Skin of body (tissue), 2 donors: ENCODE results near the gene UBAC2. TPM values are rescaled to one million over a fixed set of nuclear protein-coding genes. Genes with fewer than 3 reads are reported as not detected.
"Not testable (repeated sequence)": the region's sequence is repeated elsewhere in the genome, so short reads cannot be mapped to it uniquely, and the experiment has no call there.

Experiments used
- DNase-seq: peaks from one replicate; lab custom pipeline; 2025; lab: John Stamatoyannopoulos, UW
- total RNA-seq: library from RNA; depleted of rRNA; stranded (reverse); fragments of >200 nt; gene quantifications from one replicate; pipeline ENCODE4 v1.2.3, GENCODE V29; 2014

The UBAC2 gene
- total RNA-seq, 1 donor from 2014 or later: 57.1 TPM

DNA sequence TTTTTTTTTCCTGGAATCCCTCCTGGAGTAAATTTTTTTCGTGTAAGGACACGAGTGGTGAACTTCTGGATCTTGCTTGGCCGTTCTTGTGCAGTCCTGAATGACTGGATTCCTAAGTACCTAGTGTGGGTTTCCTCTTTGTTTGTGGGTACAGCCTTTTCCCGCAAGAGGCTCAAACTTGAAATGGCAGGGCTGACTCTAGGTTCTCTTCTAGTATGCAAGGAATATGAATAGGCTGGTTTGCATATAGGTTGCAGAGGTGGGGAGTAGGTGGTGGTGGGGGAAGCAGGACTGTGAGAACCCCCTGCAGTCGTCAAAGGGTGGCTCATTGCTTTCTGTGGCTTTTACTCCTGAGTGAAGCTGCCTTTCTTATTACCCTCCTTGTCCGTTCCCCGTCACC is 13.6 kb downstream of the UBAC2 start:
- no peak for DNase-seq

DNA sequence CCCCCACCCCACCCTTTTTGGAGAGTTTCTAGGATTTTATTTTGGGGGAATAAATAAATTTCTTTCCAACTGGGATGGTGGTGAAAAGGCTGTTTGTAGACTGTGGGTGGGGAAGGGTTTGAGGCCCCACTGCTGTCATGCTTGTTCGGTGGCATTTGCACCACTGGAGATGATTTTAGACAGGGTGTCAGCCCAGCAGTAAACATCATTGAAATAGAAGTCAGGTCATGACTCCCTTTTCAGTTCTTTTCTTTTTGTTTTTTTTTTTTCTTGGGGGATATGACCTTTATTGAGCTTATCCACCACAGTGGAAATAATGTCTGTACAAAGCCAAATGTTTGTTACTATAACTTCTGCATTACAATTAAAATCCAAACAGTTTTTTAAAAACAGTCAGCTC is 14.1 kb downstream of the UBAC2 start:
- DNase-seq: no peak

DNA sequence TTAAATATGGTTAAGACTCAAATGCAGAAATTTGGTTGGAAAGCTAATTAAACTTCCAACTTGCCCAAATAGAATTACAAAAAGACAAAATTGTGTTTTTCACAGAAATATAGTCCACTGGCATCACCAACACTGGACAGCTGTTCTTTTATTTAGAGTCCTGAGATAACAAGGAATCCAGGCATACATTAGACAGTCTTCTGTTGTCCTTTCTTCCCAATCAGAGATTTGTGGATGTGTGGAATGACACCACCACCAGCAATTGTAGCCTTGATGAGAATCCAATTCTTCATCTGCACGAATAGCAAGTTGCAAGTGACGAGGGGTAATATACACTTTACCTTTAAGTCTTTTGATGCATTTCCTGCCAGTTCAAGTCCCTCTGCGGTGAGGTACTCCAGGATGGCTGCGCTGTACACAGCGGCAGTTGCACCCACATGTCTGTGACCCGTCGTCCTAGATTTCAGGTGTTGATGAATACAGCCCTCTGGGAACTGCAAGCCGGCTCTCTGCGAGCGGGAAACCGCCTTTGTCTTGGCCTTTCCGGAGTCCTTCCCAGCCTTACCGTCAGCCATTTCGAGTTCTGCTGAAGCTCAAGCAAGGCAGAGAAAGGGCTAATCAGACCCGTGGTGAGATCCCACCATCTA is 14.7 kb downstream of the UBAC2 start:
- DNase-seq: no peak

DNA sequence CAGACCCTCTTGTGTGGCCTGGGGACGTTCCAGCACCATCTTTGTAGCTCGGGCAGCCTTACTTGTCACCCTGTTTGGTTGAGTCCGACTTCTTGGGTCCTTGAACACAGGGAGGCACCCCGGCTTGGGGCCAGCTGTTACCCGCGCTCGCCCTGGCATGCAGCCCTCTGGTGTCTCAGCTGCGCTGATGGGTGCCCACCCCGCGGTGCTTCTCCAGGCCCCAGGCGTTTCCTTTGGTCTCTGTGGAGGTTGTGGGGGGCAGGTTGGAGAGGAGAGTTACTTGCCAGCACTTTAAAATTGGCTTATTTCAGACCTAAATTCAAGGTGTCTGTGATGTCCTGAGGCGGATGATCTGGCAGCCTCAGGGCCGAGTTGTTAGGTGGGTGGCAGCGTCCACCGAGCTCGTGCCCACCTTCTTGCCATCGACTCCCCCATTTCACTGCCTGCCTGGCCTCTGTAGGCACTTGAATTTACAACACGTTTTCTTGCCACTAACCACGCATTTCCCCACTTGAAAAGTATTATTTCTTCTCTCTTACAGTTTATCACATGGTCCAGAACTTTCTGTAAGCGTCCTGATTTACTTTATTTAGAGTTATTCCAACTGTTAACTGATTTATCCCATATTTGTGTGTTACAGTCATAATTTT is 16.9 kb downstream of the UBAC2 start:
- DNase-seq: no peak

DNA sequence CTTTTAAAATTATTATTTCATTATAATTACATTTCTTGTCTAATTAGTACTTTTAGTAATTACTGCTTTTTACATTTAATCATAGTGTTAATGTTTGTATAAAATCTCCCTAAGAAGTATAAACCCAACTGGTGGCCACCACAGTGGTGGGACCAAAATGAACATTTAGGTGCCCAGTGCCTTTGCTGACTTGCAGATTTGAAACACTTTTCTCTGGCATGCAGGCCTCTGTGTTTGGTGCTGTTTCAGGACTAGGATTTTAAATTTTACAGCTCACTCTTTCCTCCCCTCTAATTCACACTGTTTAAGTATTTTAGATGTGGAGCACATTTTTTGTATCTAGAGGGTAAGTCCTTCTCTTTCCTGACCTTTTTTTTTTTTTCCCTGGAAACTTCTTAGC is 17.5 kb downstream of the UBAC2 start:
- no peak for DNase-seq

DNA sequence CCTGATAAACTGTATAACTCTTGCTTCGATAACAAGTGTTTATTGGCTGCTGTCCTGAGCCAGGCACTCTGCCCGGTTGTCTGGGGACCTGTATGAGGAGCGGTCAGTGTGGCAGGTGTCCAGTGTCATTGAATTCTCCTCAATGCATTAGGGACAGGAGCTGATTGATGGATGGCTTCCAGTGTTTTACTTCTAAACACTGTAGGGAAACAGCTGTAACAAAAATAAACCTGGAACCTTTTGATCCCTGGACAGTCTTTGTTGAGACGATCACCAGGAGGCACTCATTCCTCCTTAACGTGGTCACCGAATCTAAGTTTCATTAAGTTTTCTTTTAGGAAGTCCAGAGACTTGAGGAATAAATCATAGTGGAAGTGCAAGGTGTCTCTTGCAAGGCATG is 17.9 kb downstream of the UBAC2 start:
- no peak for DNase-seq

DNA sequence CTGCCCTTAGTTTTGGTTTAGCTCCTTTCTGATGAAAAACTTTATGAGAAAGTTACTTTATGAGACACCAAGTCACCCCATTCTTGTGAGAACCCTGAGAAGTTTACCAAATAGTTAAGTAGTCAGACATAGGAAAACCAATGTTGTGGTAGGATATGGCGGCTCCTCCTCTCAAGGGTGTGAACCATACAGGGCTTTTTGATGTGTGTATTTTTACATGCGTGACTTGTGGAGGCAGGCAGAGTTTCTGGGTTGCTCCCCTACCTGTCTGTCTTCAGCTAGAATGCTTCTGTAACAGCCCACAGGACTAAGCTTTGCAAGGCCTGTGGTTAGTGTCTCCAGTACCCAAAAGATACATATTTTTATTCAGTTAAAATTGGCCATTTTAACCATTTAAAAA is 18.3 kb downstream of the UBAC2 start:
- no peak for DNase-seq

DNA sequence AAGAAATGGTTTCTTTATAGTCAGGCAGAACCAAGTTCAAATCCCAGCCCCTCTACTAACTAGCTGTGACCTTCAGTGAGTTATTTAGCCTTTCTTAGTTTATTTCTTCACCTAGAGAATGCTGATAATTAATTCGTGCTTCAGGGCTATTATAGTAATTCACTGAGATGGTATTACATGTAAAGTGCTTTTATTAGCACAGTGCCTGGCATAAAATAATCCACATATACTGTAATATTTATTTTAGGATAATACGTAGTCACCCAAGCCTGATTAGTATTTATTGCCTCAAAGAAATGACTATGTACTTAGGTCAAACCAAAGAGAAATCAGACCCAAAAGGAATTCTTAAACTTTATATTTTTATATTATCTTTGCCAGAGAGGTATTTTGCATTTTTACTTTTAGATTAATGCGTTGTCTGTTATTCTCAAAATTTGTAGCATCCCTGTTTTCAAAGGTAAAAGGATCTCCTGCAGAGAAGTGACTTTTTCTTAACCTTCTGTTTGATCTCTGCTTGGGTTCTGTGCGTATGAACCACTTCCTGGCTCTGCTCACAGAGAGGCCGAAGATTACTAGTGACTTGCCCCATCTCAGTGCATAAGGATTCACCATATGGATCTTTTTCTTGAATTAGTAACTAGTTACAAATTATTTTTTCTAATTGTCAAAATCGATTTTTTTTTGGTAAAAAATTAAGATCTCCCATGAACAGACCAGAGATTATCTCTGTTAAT is 19.7 kb downstream of the UBAC2 start:
- no peak for DNase-seq

DNA sequence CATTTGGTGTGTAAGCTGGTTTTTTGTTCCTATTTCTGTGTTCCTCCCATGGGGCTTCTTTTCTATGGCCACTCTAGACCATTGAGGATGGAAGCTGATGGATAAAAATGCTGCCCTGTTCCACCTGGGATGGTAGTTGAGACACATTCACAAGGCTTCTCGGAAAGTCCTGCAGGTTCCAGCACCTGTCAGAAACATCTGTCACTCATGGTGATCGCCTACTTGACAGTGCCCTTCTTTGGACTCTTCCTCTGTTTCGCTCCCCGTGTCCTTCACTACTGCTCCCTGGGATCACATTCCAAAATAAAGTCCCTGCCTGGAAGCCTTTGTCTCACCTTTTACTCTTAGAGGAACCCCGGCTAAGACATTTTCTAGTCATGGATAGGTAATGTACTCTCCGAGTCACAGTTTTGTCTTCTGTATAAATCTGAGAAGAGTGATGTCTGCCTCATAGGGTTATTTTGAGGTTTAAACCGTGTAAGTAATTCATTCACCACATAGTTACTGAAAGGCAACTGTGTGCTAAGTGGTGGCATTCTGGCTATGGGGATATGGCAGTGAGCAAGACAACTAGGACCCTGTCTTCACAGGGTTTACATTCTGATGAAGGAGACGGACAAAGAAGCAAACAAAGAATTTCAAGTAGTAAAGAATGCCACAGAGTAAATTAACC is 21.0 kb downstream of the UBAC2 start:
- DNase-seq: no peak

DNA sequence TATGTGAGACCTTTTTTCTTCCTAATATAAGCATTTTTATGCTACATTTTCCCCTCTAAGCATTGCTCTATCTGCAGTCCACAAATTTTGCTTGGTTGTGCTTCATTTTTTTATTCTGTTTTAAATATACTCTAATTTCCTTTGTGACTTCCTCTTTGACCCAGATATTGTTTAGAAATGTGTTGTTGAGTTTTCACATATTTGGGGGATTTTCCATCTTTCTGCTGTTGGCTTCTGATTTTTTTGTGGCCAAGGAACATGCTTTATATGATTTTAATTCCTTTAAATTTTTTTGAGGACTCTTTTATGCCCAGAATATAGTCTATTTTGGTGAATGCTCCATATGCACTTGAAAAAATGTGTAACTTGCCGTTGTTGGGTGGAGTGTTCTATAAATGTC is 22.9 kb downstream of the UBAC2 start:
- no peak for DNase-seq

DNA sequence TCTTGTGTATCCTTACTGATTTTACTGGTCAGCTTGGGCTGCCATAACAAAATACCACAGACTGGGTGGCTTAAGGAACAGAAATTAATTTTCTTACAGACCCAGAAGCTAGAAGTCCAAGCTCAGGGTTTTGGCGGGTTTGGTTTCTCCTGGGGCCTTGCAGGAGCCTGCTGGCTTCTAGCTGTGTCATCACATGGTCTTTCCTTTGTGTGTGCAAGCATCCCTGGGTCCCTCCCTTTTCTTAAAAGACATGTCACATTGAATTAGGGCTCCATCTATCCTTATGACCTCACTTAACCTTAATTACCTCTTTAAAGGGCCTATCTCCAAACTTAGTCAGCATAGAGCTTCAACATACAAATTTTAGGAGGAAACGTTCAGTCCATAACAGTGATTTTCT is 23.4 kb downstream of the UBAC2 start:
- DNase-seq: no peak

DNA sequence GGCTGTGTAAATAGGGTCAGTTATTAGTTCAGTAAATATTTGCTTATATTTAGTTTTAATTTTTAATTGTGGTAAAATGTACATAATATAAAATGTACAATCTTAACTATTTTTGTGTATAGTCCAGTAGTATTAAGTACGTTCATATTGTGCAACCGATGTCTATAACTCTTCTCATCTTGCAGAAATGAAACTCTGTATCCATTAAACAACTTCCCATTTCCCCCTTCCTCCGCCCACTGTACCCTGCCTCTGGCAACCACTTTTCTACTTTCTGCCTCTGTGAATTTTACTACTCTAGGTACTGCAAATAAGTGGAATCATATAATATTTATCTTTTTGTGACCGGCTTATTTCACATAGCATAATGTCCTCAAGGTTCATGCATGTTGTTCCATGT is 24.4 kb downstream of the UBAC2 start:
- no peak for DNase-seq

DNA sequence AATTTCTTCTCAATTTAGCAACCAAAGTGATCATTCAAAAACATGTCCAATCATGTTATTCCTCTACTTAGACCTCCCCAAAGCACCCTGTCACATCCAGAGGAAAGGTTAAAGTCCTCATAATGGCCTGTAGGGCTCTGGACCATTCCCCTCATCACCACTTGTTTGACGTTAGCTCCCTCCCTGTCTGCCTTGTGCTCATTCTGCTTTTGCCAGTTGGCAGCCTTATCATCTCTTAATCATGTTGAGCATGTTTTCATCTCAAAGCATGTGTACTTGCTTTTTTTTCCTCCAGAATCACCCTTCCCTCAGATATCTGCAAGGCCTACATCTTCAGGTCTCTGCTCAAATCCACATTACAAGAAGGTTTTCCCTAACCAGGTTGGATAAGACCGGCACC is 25.9 kb downstream of the UBAC2 start:
- DNase-seq: no peak

DNA sequence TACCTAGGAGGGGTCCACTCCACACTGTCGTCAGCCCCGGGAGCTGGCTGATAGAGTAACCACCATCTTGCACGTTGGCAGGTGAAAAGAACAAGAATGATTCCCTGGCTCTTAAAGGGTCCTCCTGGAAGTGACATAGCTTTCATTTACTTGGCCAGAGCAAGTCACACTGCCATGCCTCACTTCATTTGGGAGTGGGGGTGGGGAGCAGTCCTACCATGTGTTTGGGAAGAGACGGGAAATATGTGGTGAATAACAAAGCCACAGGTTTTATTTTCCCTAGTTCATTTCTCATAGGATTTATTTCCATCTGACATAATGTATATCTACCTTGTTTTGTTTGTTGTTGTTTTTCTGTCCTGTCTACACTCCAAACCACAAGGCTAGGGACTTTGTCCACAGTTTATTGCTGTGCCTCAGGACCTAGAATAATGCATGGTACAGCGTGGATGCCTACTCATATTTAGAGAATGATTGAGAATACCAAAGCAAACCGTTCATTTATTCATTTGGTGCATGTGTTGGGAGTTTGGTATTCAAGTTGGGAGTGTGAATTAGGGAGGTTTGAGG is 26.8 kb downstream of the UBAC2 start:
- no peak for DNase-seq

DNA sequence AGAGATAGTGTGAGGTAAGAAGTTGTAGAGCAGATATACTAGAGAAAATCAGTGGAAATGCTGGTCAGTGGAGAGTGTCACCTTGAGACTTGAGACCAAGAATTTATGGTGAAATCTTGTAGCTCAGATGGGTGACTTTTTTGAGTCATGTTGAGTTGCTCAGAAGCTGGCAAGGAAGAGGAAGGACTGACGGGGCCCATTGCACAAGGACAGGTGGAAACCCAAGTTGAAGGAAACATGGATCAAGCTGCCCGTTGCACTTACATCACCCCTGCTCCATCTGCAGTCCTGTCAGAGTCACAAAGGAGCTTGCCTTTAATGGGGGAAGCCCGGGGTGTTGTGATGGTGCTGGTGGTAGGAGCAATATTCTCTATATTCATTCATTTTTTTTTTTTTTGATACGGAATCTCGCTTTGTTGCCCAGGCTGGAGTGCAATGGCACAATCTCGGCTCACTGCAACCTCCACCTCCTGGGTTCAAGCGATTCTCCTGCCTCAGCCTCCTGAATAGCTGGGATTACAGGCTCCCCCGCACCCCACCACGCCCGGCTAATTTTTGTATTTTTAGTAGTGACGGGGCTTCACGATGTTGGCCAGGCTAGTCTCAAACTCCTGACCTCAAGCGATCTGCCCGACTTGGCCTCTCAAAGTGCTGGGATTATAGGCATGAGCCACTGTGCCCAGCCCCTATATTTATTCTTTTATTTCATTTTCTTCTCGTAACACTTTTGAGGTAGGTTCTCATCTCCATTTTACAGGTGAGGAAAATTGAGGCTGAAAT is 27.4 kb downstream of the UBAC2 start:
- DNase-seq: no peak

DNA sequence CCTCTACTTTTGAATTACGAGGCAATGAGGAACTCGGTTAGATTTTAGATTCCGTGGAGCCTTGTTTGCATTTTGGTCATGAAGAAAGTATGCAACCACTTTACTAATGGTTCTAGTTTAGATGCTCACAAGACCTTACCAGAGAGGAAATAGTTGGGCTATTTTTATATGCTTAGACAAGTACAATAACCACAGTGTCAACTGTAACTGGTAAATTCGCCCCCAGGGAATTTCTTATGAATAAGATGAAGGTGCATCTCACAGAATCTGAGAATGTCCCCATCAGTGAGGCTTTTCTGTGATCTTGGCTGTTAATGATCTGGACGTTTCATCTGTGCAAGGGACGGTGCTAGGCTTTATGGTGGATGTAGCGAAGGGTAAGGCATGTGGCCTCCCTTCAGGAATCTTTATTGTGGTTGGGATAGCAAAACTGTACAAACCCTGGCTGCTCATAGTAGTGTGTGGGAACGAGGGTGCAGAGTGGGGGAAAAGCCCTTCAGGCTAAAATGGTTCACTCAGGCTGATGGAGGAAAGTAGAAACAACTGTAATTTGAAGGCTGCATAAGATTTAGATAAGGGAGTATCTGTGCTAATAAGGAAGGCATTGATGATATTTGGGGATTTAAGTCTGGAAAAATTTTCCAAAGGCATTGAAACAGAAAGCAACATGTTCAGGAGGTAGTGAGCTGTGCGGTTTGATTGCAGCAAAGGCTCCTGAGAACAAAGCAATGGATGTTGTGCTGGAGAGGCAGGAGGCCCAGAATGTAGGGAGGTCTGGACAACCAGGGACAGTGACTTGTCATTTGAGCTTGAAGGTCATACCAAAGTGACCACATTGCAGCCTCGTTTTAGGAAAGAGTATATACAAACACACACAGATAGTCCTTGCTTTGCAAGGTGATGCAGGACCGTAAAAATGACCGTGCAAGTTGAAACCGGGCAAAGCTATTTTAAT is 28.4 kb downstream of the UBAC2 start:
- DNase-seq: no peak

DNA sequence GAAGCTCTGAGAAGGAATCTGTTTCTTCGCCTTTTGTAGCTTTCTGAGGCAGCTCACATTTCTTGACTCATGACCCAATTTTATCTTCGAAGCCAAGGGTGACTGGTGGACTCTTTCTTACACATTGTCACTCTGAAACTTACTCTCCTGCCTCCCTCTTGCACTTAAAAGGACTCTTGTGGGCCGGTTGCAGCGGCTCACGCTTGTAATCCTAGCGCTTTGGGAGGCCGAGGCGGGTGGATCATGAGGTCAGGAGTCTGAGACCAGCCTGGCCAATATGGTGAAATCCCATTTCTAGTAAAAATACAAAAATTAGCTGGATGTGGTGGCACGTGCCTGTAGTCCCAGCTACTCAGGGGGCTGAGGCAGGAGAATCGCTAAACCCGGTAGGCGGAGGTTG is 29.9 kb downstream of the UBAC2 start:
- not testable (repeated sequence) for DNase-seq

DNA sequence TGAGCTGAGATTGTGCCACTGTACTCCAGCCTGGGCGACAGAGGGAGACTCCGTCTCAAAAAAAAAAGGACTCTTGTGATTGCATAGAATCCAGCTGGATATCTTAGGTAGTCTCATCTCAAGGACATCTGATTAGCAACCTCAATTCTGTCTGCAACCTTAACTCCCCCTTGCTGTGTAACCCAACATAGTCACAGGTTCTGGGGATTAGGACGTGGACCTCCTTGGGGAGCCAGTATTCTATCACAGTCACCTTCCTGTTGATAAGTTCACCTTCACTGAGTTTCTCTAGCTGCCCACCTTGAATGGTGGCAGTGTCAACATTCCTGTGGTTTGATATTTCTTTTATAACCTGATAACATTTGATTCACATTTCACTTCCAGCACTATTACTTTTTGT is 30.3 kb downstream of the UBAC2 start:
- no peak for DNase-seq

DNA sequence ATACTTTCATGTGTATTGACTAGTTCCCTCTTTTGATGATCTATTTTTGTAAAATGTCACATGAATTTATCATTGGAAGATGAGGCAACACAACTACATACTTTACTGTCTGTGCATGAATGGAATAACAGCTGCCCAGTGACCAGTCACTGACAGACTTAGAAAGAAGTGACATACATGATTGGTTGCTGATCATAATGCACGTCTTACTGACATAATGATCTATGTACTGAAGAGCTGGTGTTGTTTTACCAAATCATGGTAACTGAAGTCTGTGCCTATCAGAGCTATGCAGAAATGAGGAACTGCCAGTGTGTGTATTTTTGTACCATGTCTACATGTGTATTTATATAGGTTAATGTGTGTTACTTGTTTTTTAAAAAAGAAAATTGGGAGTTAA is 31.1 kb downstream of the UBAC2 start:
- DNase-seq: no peak
